ENCODE measurements around the gene DCAF5. TPM values are rescaled to one million over a fixed set of nuclear protein-coding genes. Genes with fewer than 3 reads are reported as not detected.

The DCAF5 gene
- total and polyA plus RNA-seq, 2 of the 13 experiments (the other 11 are each of a cell fraction or from before 2014, with no cell fraction given), result 13.4 to 31.6 TPM

DNA sequence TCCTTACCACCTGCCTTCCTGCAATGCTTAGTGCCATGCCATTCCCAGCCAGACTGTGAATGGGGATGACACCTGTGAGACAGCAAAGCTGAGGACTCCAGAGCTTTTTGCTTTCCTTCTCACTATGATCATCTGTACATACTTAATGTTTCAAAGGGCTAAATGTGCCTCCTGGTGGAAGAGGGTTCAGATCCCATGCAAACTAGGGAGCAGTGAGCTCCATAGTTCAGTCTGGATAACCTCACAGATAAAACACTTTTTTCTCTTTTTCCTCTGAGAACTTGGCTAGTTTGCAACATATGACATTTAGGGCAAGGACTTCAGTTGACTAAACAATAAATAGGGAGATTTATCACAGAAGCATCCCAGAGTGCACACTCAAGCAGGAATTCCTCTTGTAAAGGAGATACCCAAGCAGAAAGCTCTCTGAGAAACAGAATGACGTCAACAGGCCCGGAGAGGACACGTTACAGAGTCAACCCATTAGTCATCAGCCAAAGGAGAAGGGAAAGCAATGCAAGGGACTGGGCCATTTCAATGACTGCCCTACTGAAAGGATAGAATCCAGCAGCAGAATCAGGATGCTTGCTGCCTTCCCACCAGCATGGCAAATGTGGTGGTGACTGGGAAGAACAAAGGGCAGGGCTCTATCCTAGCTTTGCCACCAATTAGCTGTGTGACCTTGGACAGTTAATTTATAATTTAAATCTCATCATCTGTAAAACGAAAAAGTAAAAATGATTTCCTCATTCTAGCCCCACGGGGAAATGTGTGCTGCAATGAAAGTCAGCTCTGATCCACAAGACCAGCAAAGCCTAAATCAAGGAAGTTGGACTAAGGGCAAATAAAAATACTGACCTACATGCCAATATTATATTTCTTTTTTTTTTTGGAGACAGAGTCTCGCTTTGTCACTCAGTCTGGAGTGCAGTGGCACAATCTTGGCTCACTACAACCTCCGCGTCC, 93.0 kb downstream of the DCAF5 start:
- 96% methylated on average over 8 of the region's 8 CpGs for WGBS (ENCODE audit: low lambda C conversion rate)
- ChIA-PET POLR2A (no interaction called here), CTCF (ENCODE audit: low intra/inter-chr PET ratio, low total read pairs) (no interaction called here)
- H3K4me1 ChIP-seq (ENCODE audit: insufficient read depth, low read length), result peaks cover 5% of the 10 kb centered on the region
- H2AFZ ChIP-seq (ENCODE audit: low read length), result no peak overlapping the region
- no peak overlapping the region for H3K4me2 ChIP-seq (ENCODE audit: low read depth, low read length)
- no peak overlapping the region for H3K4me3 ChIP-seq (replicated peaks in 1 of 3; ENCODE audit: insufficient read depth in 1 of 3, low read depth in 2 of 3, low read length in 3 of 3)
- no peak overlapping the region for H3K27ac ChIP-seq (ENCODE audit: extremely low read length, insufficient read depth, low read length)
- no peak overlapping the region for H3K9ac ChIP-seq (ENCODE audit: insufficient read depth, low read depth, low read length)
- H3K9me3 ChIP-seq (ENCODE audit: low read length), result no peaks in the 10 kb centered on the region
- intact Hi-C loops (cut with micrococcal nuclease; ENCODE audit: unreplicated experiment) (no loop called here), in situ Hi-C loops (cut with HindIII; ENCODE audit: extremely low pct_ligation_motif_present, low pct_unique_long_range_greater_than_20kb) (no loop called here)
- no peak for ATAC-seq
- no peak for FAIRE-seq
- BruUV-seq (replicated peaks), result no TSS peak
- H3K79me2 ChIP-seq (ENCODE audit: insufficient read depth, low read length), result no peaks in the 10 kb centered on the region
- no peak for DNase-seq (ENCODE audit: low spot score)
- H3K27me3 ChIP-seq (ENCODE audit: control insufficient read depth in 1 of 2, insufficient read depth in 2 of 2, low read length in 2 of 2), result no peaks in the 10 kb centered on the region
- no peaks in the 10 kb centered on the region for H4K20me1 ChIP-seq (ENCODE audit: insufficient read depth, low read length)
- H3K36me3 ChIP-seq (replicated peaks in 1 of 2; ENCODE audit: control insufficient read depth in 1 of 2, insufficient read depth in 2 of 2, low read length in 2 of 2), result peaks cover 22 to 43% of the 10 kb centered on the region in 2 experiments; a peak in 4 of 5 replicates
- TF ChIP-seq, protein P1, sequence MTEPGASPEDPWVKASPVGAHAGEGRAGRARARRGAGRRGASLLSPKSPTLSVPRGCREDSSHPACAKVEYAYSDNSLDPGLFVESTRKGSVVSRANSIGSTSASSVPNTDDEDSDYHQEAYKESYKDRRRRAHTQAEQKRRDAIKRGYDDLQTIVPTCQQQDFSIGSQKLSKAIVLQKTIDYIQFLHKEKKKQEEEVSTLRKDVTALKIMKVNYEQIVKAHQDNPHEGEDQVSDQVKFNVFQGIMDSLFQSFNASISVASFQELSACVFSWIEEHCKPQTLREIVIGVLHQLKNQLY (CRISPR knock-in tag; IDR thresholded peaks at IDR 0.05), result no peak
- no peak for TF ChIP-seq CAMTA2 (CRISPR knock-in tag; IDR thresholded peaks at IDR 0.05; ENCODE audit: borderline replicate concordance)
- no peak for TF ChIP-seq RARA (CRISPR knock-in tag; IDR thresholded peaks at IDR 0.05)
- TF ChIP-seq ZNF562 (CRISPR knock-in tag; IDR thresholded peaks at IDR 0.05; ENCODE audit: borderline replicate concordance), result no peak
- TF ChIP-seq ZNF282 (IDR thresholded peaks at IDR 0.05; ENCODE audit: partially characterized antibody), result no peak
- no peak for TF ChIP-seq ATF1 (CRISPR knock-in tag; IDR thresholded peaks at IDR 0.05)
- no peak for TF ChIP-seq GABPB1 (CRISPR knock-in tag; IDR thresholded peaks at IDR 0.05)
- TF ChIP-seq, protein P2, sequence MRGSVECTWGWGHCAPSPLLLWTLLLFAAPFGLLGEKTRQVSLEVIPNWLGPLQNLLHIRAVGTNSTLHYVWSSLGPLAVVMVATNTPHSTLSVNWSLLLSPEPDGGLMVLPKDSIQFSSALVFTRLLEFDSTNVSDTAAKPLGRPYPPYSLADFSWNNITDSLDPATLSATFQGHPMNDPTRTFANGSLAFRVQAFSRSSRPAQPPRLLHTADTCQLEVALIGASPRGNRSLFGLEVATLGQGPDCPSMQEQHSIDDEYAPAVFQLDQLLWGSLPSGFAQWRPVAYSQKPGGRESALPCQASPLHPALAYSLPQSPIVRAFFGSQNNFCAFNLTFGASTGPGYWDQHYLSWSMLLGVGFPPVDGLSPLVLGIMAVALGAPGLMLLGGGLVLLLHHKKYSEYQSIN (CRISPR knock-in tag; IDR thresholded peaks at IDR 0.05; ENCODE audit: borderline replicate concordance), result no peak
- TF ChIP-seq RAD51 (IDR thresholded peaks at IDR 0.05; ENCODE audit: borderline replicate concordance), result no peak
- TF ChIP-seq ZNF329 (CRISPR knock-in tag; IDR thresholded peaks at IDR 0.05; ENCODE audit: low read depth), result no peak
- no peak for TF ChIP-seq ZNF772 (CRISPR knock-in tag; IDR thresholded peaks at IDR 0.05)
- TF ChIP-seq, protein P3, sequence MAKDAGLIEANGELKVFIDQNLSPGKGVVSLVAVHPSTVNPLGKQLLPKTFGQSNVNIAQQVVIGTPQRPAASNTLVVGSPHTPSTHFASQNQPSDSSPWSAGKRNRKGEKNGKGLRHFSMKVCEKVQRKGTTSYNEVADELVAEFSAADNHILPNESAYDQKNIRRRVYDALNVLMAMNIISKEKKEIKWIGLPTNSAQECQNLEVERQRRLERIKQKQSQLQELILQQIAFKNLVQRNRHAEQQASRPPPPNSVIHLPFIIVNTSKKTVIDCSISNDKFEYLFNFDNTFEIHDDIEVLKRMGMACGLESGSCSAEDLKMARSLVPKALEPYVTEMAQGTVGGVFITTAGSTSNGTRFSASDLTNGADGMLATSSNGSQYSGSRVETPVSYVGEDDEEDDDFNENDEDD (CRISPR knock-in tag; IDR thresholded peaks at IDR 0.05; ENCODE audit: borderline replicate concordance), result no peak

Measured in HepG2 (cell line).